Measurements from ENCODE around the gene CCR5AS.
"Not testable (repeated sequence)": the region's sequence is repeated elsewhere in the genome, so short reads cannot be mapped to it uniquely, and the experiment has no call there.

The CCR5AS gene

GRCh38 chr3:46401579-46401978 is 5.3 kb downstream of the CCR5AS start:
- no peak for DNase-seq

- DNase-seq = no peak
Measured at GRCh38 chr3:46400846-46401245, 6.0 kb downstream of the CCR5AS start.

GRCh38 chr3:46400000-46400734 is 6.7 kb downstream of the CCR5AS start:
- DNase-seq = no peak

GRCh38 chr3:46399557-46399956 is 7.3 kb downstream of the CCR5AS start:
- DNase-seq = no peak

- DNase-seq = no peak
Measured at GRCh38 chr3:46399098-46399497, 7.8 kb downstream of the CCR5AS start.

GRCh38 chr3:46398186-46398955 is 8.5 kb downstream of the CCR5AS start:
- DNase-seq = no peak

GRCh38 chr3:46397111-46397510 is 9.8 kb downstream of the CCR5AS start:
- no peak for DNase-seq

GRCh38 chr3:46395766-46396530 is 10.9 kb downstream of the CCR5AS start:
- no peak for DNase-seq

GRCh38 chr3:46395210-46395661 is 11.6 kb downstream of the CCR5AS start:
- DNase-seq = no peak

GRCh38 chr3:46393554-46394434 is 13.1 kb downstream of the CCR5AS start:
- no peak for DNase-seq

- no peak for DNase-seq
Measured at GRCh38 chr3:46393011-46393410, 13.9 kb downstream of the CCR5AS start.

- not testable (repeated sequence) for DNase-seq
Measured at GRCh38 chr3:46391526-46391925, 15.3 kb downstream of the CCR5AS start.

GRCh38 chr3:46389306-46389705 is 17.6 kb downstream of the CCR5AS start:
- no peak for DNase-seq

- DNase-seq = not testable (repeated sequence)
Measured at GRCh38 chr3:46388847-46389246, 18.0 kb downstream of the CCR5AS start.

- no peak for DNase-seq
Measured at GRCh38 chr3:46386205-46386604, 20.7 kb downstream of the CCR5AS start.

- DNase-seq = no peak
Measured at GRCh38 chr3:46383951-46384330, 22.9 kb downstream of the CCR5AS start.

- no peak for DNase-seq
Measured at GRCh38 chr3:46383211-46383950, 23.5 kb downstream of the CCR5AS start.

- no peak for DNase-seq
Measured at GRCh38 chr3:46381625-46382024, 25.2 kb downstream of the CCR5AS start.

GRCh38 chr3:46380471-46381221 is 26.2 kb downstream of the CCR5AS start:
- no peak for DNase-seq

GRCh38 chr3:46378426-46378942 is 28.4 kb downstream of the CCR5AS start:
- DNase-seq = peak; percentile 63

GRCh38 chr3:46375814-46376213 is 31.1 kb downstream of the CCR5AS start:
- DNase-seq = no peak

Measured in activated naive CD4-positive, alpha-beta T cell treated with anti-CD3 and anti-CD28 coated beads, Interleukin-2, amount 50 U/mL, for 16 hours (primary cell).